ENCODE data around the gene ARSG. TPM values are rescaled to one million over a fixed set of nuclear protein-coding genes. Genes with fewer than 3 reads are reported as not detected.

The ARSG gene
- polyA plus RNA-seq, 1 of the 3 experiments (the other 2 are of a cell fraction) = 0.41 TPM

DNA sequence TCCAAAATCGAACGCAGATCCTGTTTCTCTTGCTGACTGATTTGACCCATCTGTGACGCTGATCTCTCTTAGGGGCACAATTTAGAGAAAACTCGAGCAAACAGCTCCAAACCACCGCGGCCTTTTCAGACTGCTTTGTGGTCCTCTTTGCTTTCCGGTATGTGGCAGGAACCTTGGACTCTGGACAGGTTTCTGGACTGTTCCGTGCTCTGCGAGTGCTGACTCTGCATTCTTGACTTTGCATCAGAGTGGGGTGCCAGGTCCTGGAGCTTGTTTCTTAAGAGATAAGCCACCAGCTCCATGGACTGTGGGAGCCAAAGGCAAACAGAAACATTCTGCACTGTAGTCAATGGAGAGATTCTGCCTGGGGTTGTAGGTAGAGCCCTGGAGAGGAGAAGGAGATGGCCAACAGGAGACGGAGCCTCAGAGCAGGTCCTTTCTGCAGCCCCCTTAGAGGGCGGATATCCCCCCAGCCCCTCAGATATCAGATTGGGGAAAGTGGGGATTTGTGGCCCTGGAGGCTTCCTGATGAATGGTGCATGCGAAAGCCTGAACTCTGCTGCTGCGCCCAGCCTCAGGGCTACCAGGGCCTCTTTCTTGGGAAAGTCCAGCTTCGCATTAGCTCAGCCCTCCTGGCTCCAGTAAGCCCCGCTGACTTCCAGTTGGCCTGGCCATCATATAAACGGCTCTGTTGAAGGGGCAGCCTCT, 100.4 kb downstream of the ARSG start:
- Histone ChIP-seq H3K4me2 (no peak overlapping the region), H3K27ac (ENCODE audit: low read depth in 2 of 2, low read length in 1 of 2) (no peak overlapping the region), H3K9ac (no peak overlapping the region), H3K9me3 (no peaks in the 10 kb centered on the region), H3K4me1 (ENCODE audit: control insufficient read depth in 1 of 2, insufficient read depth in 2 of 2, low read depth in 1 of 2, low read length in 1 of 2) (no peaks in the 10 kb centered on the region), H4K20me1 (ENCODE audit: insufficient read depth) (no peaks in the 10 kb centered on the region), H3K79me2 (ENCODE audit: insufficient read depth) (no peaks in the 10 kb centered on the region), H3K4me3 (ENCODE audit: low read depth in 2 of 2, low read length in 1 of 2) (no peak overlapping the region), H2AFZ (ENCODE audit: low read depth) (no peak overlapping the region), H3F3A (replicated peaks; ENCODE audit: insufficient read depth) (no peaks in the 10 kb centered on the region), H3K9me2 (no peaks in the 10 kb centered on the region), H3K36me3 (replicated peaks in 1 of 2; ENCODE audit: control insufficient read depth in 1 of 2, insufficient read depth in 2 of 2, low read length in 1 of 2) (no peaks in the 10 kb centered on the region), H3K27me3 (ENCODE audit: insufficient read depth) (no peaks in the 10 kb centered on the region; the same call in 1 of the 2 replicates)
- ChIA-PET CTCF (interaction anchor here (1.2 to 4.7 kb wide), 3 partner anchors 7 to 44 kb away, joined by 3 to 32 read pairs (median 8); no protein-coding TSS in a partner anchor), POLR2A (no interaction called here)
- TF ChIP-seq TEAD4 (IDR thresholded peaks at IDR 0.05; ENCODE audit: borderline replicate concordance, insufficient read depth) (no peak), MXI1 (IDR thresholded peaks at IDR 0.05; ENCODE audit: low read depth, low read length) (no peak), NFIC (IDR thresholded peaks at IDR 0.05; ENCODE audit: borderline replicate concordance) (no peak), GABPA (IDR thresholded peaks at IDR 0.05; ENCODE audit: low read depth) (no peak), FOXM1 (IDR thresholded peaks at IDR 0.05; ENCODE audit: low read depth) (no peak), RFX5 (IDR thresholded peaks at IDR 0.05; ENCODE audit: low read length) (no peak), EZH2phosphoT487 (IDR thresholded peaks at IDR 0.05; ENCODE audit: borderline replicate concordance, low read depth) (no peak), ELF1 (IDR thresholded peaks at IDR 0.05) (no peak), YY1 (IDR thresholded peaks at IDR 0.05; ENCODE audit: low read depth) (no peak), POLR2AphosphoS5 (IDR thresholded peaks at IDR 0.05; ENCODE audit: low read depth, low read length) (no peak)
- WGBS (ENCODE audit: low lambda C conversion rate) = 67% methylated on average over 15 of the region's 16 CpGs
- no peak for DNase-seq

DNA sequence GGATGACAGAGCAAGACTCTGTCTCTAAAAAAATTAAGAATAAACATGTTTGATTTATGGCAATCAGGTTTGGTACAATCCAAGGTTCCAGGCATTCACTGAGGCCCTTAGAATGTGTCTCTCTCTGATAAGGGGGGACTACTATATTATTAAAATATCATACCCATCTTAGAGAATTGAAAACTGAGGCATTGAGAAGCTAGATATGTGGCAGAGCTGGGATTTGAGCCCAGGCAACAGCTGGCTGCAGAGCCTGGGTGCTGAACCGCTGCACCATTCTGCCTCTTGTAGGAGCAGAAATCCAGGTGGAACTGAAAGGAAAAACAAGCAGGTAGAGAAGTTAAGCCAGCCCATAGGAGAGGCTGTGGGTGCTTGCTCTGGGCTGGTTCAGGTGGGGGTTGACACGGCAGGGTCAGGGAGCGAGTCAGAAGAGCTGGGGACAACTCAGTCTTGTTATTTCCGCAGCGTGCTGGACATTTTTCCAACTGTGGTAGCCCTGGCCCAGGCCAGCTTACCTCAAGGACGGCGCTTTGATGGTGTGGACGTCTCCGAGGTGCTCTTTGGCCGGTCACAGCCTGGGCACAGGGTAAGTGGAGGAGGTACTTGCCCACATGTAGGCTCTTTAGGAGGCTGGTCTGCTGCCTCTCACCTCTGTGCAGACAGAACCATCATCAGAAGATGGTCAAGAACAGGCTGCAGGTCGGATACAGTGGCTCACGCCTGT, 103.5 kb downstream of the ARSG start:
- H3K36me3 ChIP-seq (replicated peaks in 1 of 2; ENCODE audit: control insufficient read depth in 1 of 2, insufficient read depth in 2 of 2, low read length in 1 of 2) = no peaks in the 10 kb centered on the region
- no peak for DNase-seq
- H3K4me2 ChIP-seq = no peak overlapping the region
- no peak overlapping the region for H2AFZ ChIP-seq (ENCODE audit: low read depth)
- 70% methylated on average over 12 of the region's 12 CpGs for WGBS (ENCODE audit: low lambda C conversion rate)
- H3K9ac ChIP-seq = no peak overlapping the region
- H3K79me2 ChIP-seq (ENCODE audit: insufficient read depth) = no peaks in the 10 kb centered on the region
- TF ChIP-seq MEF2A (IDR thresholded peaks at IDR 0.05; ENCODE audit: borderline replicate concordance, low read depth) = no peak
- TF ChIP-seq JUND (IDR thresholded peaks at IDR 0.05) = no peak
- TF ChIP-seq RCOR1 (IDR thresholded peaks at IDR 0.05; ENCODE audit: low read length) = no peak
- no peak for TF ChIP-seq TAF1 (IDR thresholded peaks at IDR 0.05; ENCODE audit: borderline replicate concordance, low read depth, low read length)
- TF ChIP-seq RAD21 (IDR thresholded peaks at IDR 0.05; ENCODE audit: low read length) = no peak
- TF ChIP-seq, protein P1, sequence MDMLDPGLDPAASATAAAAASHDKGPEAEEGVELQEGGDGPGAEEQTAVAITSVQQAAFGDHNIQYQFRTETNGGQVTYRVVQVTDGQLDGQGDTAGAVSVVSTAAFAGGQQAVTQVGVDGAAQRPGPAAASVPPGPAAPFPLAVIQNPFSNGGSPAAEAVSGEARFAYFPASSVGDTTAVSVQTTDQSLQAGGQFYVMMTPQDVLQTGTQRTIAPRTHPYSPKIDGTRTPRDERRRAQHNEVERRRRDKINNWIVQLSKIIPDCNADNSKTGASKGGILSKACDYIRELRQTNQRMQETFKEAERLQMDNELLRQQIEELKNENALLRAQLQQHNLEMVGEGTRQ (IDR thresholded peaks at IDR 0.05; ENCODE audit: borderline replicate concordance, low read depth, low read length) = no peak
- TF ChIP-seq GABPA (IDR thresholded peaks at IDR 0.05; ENCODE audit: low read depth) = no peak
- TF ChIP-seq, protein P2, sequence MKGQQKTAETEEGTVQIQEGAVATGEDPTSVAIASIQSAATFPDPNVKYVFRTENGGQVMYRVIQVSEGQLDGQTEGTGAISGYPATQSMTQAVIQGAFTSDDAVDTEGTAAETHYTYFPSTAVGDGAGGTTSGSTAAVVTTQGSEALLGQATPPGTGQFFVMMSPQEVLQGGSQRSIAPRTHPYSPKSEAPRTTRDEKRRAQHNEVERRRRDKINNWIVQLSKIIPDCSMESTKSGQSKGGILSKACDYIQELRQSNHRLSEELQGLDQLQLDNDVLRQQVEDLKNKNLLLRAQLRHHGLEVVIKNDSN (IDR thresholded peaks at IDR 0.05; ENCODE audit: borderline replicate concordance, low read depth) = no peak
- TF ChIP-seq POLR2AphosphoS5 (IDR thresholded peaks at IDR 0.05; ENCODE audit: low read depth, low read length) = no peak
- no peaks in the 10 kb centered on the region for H3F3A ChIP-seq (replicated peaks; ENCODE audit: insufficient read depth)
- H4K20me1 ChIP-seq (ENCODE audit: insufficient read depth) = no peaks in the 10 kb centered on the region
- H3K9me3 ChIP-seq = no peaks in the 10 kb centered on the region
- no peaks in the 10 kb centered on the region for H3K9me2 ChIP-seq
- no peak overlapping the region for H3K4me3 ChIP-seq (ENCODE audit: low read depth in 2 of 2, low read length in 1 of 2)
- H3K4me1 ChIP-seq (ENCODE audit: control insufficient read depth in 1 of 2, insufficient read depth in 2 of 2, low read depth in 1 of 2, low read length in 1 of 2) = peaks cover 0 to 5% of the 10 kb centered on the region in 2 experiments; a peak in 1 of 4 replicates
- H3K27ac ChIP-seq (ENCODE audit: low read depth in 2 of 2, low read length in 1 of 2) = no peak overlapping the region
- ChIA-PET CTCF (interaction anchor here (0.6 to 0.9 kb wide), 2 partner anchors 41 to 43 kb away, joined by 3 to 6 read pairs; no protein-coding TSS in a partner anchor), POLR2A (no interaction called here)
- H3K27me3 ChIP-seq (ENCODE audit: insufficient read depth) = no peaks in the 10 kb centered on the region

Data from SK-N-SH (cell line).